IPS-18c (cell line): ENCODE results near the gene NLE1.
"Not testable (repeated sequence)": the region's sequence is repeated elsewhere in the genome, so short reads cannot be mapped to it uniquely, and the experiment has no call there.

ENCODE experiments used
- H3K4me3 ChIP-seq: 2 replicates; pipeline ENCODE4 v1.7.0; 2013; ENCODE audit warnings: low read depth, mild to moderate bottlenecking, low read length, moderate library complexity; ENCODE audit not compliant: insufficient read depth
- H3K9me3 ChIP-seq: one replicate; pipeline ENCODE4 v1.6.1; 2013; ENCODE audit warnings: mild to moderate bottlenecking, low read length, moderate library complexity; ENCODE audit not compliant: control insufficient read depth, insufficient read depth

NLE1 gene

DNA sequence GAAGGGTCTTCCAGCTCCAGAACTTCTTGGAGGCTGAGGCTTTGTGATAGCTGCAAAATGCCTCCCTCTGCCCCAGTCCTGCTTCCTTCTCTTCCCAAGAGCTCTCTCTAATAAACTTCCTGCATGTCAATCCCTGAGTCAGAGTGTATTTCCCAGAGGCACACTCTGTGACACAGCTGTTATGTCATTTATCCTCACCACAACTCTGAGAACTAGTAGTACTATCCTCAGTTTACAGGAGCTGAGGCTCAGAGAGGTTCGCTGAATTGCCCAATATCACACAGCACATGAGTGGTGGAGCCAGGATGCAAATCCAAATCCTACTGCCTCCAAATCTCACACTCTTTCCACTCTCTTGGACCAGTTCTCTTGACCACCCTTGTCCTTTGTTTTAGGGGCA is 25.6 kb upstream of the NLE1 start:
- Histone ChIP-seq H3K9me3 (no peaks in the 10 kb centered on the region), H3K4me3 (no peak overlapping the region)

DNA sequence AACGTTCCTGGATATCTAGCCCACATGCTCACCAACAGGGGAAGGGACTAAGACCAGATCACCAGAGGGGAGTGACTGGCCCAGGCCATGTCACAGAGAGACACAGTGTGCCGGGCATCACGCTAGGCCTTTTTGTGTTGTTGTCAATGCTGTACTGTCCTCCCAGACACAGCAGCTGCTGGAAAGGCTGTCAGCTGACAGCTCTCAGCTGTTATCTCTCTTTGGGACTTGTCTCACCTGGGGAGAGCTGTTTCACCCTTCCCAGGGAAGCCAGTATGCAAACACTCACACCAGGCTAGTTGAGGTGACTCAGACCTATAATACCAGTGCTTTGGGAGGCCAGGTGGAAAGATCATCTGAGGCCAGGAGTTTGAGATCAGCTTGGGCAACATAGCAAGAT is 24.9 kb upstream of the NLE1 start:
- no peaks in the 10 kb centered on the region for H3K9me3 ChIP-seq
- H3K4me3 ChIP-seq = no peak overlapping the region

GRCh38 chr17:35166526-35166925 is 24.4 kb upstream of the NLE1 start:
- H3K9me3 ChIP-seq = no peaks in the 10 kb centered on the region
- H3K4me3 ChIP-seq = no peak overlapping the region

- Histone ChIP-seq H3K4me3 (no peak overlapping the region), H3K9me3 (no peaks in the 10 kb centered on the region)
Measured at GRCh38 chr17:35164716-35165115, 22.6 kb upstream of the NLE1 start.

DNA sequence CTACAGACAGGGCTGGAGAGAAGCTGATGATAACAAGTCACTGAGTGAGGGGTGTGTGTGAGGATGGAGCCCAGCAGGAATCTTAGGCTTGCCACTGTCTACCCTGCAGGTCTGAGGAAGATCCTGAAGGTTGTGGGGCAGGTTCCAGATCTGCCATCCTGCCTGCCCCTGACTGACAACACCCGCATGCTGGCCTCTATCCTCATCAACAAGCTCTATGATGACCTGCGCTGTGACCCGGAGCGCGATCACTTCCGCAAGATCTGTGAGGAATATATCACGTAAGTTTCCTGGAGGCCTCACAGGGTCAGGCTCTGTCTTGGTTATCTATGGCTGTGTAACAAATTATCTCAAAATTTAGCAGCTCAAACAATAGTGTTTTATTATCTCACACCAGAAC is 21.8 kb upstream of the NLE1 start:
- Histone ChIP-seq H3K4me3 (no peak overlapping the region), H3K9me3 (no peaks in the 10 kb centered on the region)

DNA sequence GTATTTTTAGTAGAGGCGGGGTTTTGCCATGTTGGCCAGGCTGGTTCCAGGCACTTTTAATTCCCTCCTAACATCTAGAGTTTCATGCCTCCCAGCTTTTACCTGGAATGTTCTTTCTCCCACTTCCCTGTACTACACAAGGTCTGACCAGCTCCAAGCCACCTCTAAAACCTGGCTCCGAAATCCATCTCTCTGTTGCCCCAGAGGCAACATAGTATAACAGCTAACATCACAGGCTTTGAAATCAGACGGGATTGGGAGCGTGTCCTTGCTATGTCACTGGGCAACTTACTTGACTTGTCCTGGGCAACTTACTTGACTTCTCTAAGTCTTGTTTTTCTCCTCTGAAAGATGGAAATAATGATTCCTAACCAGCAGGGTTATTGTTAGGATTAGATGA is 20.7 kb upstream of the NLE1 start:
- Histone ChIP-seq H3K9me3 (no peaks in the 10 kb centered on the region), H3K4me3 (no peak overlapping the region)

- no peak overlapping the region for H3K4me3 ChIP-seq
- H3K9me3 ChIP-seq = no peaks in the 10 kb centered on the region
Measured at GRCh38 chr17:35161281-35161761, 19.2 kb upstream of the NLE1 start.

GRCh38 chr17:35160354-35161201 is 18.5 kb upstream of the NLE1 start:
- H3K9me3 ChIP-seq = no peaks in the 10 kb centered on the region

DNA sequence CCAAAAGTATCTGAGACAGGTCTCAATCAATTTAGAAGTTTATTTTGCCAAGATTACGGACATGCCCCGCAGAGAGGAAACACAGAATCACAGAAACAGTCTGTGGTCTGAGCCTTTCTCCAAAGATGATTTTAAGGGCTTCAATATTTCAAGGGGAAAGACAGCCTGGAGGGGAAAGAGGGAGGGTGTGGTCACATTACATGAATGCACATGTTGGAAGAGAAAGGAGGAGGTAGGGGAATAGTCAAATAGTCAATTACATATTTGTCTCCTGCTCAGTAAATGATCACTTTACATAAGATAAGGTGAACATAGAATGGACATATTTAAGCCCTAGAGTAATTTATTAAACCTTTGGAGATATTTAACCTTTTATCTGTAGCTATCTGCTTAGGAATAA is 17.8 kb upstream of the NLE1 start:
- Histone ChIP-seq H3K4me3 (no peak overlapping the region), H3K9me3 (no peaks in the 10 kb centered on the region)

More at GRCh38 chr17:35160354-35161201, 18.5 kb upstream of the NLE1 start:
- H3K4me3 ChIP-seq = no peak overlapping the region

DNA sequence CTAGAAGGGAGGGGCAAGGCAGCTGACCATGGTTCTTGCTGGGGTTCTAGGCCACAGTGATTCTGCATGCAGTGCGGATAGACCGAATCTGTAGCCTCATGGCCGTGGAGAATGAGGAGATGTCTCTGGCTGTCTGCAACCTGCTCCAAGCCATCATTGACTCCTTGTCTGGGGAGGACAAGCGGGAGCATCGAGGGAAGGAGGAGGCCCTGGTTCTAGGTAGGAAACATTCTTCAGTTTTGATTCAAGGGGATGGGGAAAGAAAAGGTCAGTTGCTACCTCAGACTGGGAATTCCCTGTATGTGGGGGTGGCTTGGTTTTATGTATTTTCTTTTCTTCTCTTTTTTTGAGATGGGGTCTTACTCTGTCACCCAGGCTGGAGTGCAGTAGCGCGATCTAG is 13.1 kb upstream of the NLE1 start:
- Histone ChIP-seq H3K4me3 (no peak overlapping the region), H3K9me3 (no peaks in the 10 kb centered on the region)

GRCh38 chr17:35154196-35155165 is 12.4 kb upstream of the NLE1 start:
- no peaks in the 10 kb centered on the region for H3K9me3 ChIP-seq
- no peak overlapping the region for H3K4me3 ChIP-seq

DNA sequence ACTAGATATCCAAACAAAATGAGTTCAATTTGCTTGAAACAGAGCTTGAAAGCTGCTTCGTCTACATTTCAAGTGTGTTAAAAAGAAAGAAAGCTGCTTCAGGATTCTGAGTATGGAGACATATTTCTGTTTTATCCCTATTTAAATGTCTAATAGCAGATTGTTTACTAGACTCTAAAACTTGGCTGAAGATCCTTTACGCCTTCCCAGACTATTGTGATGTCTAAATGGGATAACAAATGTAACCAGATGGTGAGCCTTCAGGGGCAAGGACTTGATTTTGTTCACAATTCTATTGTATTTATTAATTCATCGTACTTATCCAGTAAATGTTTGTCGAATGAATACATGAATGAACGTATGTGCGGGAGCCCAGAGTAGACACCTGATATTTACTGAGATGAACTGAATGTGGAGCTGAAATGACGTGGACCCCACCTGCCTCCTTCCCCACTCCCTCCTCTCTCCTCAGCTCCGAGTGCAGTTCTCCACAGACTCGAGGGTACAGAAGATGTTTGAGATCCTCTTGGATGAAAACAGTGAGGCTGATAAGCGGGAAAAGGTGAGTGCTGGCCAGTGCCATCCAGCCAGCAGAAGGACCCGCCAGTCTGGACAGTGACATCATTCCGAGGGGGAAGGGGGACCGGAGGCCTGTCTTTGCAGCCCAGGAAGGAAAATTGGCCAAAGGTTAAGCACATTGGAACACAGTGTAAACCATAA is 10.5 kb upstream of the NLE1 start:
- H3K4me3 ChIP-seq = no peak overlapping the region
- H3K9me3 ChIP-seq = no peaks in the 10 kb centered on the region

- H3K9me3 ChIP-seq, H3K4me3 ChIP-seq: not testable (repeated sequence)
Measured at GRCh38 chr17:35151080-35151479, 9.0 kb upstream of the NLE1 start.

DNA sequence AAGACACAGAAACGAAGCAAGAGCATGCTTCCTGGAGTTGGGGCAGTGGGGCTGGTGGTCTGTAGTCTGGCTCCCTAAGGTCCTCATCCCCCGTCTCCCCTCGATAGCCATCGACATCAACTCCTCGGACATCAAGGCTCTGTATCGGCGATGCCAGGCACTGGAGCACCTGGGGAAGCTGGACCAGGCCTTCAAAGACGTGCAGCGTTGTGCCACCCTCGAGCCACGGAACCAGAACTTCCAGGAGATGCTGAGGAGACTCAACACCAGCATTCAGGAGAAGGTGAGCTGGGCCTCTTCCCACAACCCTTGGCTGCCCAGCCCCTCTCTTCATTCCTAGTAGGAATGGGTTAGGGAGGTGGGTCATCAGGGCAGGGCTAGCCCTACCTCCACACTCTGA is 7.8 kb upstream of the NLE1 start:
- H3K9me3 ChIP-seq = no peaks in the 10 kb centered on the region

DNA sequence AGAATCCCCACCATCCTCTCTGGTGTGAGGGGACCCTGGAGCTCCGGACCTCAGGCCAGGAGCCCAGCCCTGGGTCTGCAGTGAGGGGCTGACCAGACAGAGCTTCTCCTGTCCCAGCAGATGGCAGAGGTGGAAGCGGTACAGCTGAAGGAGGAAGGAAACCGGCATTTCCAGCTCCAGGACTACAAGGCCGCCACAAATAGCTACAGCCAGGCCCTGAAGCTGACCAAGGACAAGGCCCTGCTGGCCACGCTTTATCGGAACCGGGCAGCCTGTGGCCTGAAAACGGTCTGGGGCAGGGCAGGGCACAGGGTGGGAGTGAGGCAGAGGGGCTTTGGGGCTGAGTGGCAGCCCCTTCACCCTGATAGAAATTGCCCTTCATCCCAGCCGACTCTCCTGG is 6.0 kb upstream of the NLE1 start:
- no peak overlapping the region for H3K4me3 ChIP-seq
- H3K9me3 ChIP-seq = no peaks in the 10 kb centered on the region

More for the DNA sequence above, 7.8 kb upstream of the NLE1 start:
- no peak overlapping the region for H3K4me3 ChIP-seq

DNA sequence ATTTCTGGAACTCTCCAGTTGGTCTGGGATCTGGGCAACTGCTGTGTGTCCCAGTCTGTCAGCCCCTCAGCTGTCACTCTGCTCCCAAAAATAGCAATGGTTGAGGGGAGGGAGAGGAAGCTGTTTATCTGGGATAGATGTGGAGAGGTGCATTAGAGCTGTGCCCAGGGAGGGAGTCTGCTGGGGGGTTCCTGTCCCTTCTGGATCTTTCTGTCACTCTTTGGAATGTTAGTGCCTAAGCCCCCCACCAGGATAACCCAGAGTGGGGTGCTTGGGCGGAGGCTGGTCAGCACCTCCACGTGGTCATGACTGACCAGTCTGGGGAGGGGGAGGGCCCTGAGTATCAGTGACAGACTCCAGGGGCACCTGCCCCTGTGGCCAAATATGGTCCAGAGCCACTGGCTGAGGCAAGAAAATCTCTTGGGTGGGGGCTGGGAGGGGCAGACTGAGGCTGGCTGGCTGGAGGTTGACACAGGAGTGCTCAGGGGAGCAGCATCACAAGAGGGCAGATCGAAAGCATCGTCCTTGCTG is 5.3 kb upstream of the NLE1 start, which contains the start of gene UNC45B:
Gene UNC45B, plus strand, starts transcription at position 443 of the 531 bp plus-strand sequence. CDS start 447 bp downstream, outside the sequence.
- Histone ChIP-seq H3K4me3 (no peak within 1 kb of the TSS), H3K9me3 (no peaks in the 10 kb centered on the region)
